C4-2B (cell line): ENCODE measurements around the gene HIVEP2.

ENCODE experiments used
- CTCF ChIP-seq: fragments of 450-650 bp; conservative IDR thresholded peaks from 2 replicates; pipeline ENCODE4 v1.5.1; 2017; ENCODE audit warnings: mild to moderate bottlenecking
- ZFX ChIP-seq: fragments of 450-650 bp; IDR thresholded peaks from 2 replicates; pipeline ENCODE4 v1.6.1; 2017

- TF ChIP-seq CTCF: no peak
- TF ChIP-seq ZFX: no peak
Observed at GRCh38 chr6:142803032-142803431, 141.9 kb downstream of the HIVEP2 start.
